Adipose tissue (tissue), 3 donors: Measurements from ENCODE around the gene USP8. TPM values are rescaled to one million over a fixed set of nuclear protein-coding genes. Genes with fewer than 3 reads are reported as not detected.
"Not testable (repeated sequence)": the region's sequence is repeated elsewhere in the genome, so short reads cannot be mapped to it uniquely, and the experiment has no call there.

ENCODE experiments used
- H3K27ac ChIP-seq: one replicate; pipeline ENCODE4 v1.5.1; 2013; ENCODE audit warnings: low read depth, low read length
- WGBS, 3 donors: extraction: QIAGEN DNeasy Blood & Tissue Kit; methylation state at CpG; one replicate each; pipeline ENCODE4 v1.1.7; 2013; 5-methylcytosine and 5-hydroxymethylcytosine counted together
- polyA plus RNA-seq, 3 donors: library from polyadenylated mRNA; stranded (reverse); fragments of 200-250 nt; gene quantifications; one replicate each; pipeline ENCODE4 v1.2.3, GENCODE V29; 2013
- donor health status: healthy with polysubstance abuse.
- donor health status: Bipolar disorder and iron deficiency.
- donor health status: healthy.

The USP8 gene
- polyA plus RNA-seq, 3 donors = 17.5 to 28.3 (median 28.2) TPM

DNA sequence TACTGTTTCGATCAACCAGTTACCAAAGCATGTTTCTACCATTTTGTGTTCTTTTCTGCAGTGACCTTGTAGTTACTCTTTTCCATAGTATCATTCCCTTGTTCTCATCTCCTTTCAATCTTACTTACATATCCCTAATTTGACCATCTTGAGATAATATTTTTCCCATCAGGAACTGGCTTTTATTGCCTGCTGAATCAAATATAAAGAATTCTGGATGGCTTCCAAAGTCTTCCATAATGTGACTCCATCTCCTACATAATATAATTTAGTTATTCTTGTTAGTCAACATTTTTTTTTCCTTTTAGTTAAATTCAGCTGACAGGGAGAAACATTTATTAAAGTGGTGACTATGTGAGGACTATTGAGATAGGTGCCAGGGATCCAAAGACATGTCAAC, 7.0 kb downstream of the USP8 start:
- whole genome bisulfite sequencing, 3 donors = 92 to 100% (median 96%) methylated on average over 1 of the region's 1 CpG
- H3K27ac ChIP-seq = no peak overlapping the region

DNA sequence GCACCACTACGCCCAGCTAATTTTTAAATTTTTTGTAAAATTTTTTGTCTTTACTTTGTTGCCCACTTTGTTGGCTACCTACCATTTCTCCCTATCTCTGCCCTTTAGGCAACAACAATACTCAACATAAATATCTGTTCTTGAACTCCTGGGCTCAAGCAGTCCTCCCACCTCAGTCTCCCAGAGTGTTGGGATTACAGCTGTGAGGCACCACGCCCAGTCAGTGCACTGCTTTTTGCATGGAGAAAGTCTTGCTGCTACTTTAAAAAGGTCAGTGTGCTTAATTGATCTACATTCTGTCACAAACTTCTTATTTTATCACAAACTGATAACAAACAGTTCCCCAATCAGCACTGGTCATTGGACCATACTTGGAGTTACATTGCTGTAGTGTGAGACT, 8.0 kb downstream of the USP8 start:
- no peak overlapping the region for H3K27ac ChIP-seq
- 73 to 96% (median 93%) methylated on average over 2 of the region's 2 CpGs for WGBS, 3 donors

DNA sequence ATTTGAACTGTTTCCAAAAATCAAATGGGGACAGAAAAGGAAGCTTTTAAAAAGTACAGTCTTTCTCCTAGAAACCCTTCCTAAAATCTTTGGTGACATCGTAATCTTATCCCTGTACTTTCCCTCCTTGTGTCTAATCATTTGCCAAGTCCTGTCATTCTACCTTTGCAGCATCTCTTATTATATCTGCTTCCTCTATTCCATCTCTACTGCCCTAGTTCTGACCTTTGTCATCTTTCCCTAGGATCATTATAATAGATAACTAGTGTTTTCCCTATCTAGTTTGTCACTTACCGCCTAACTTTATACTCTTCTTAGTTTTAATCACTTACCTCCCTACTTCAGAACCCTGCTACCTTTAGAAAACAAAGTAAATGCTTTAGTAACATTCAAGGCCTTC, 11.6 kb downstream of the USP8 start:
- no peak overlapping the region for H3K27ac ChIP-seq
- 42 to 95% (median 93%) methylated on average over 2 of the region's 2 CpGs for WGBS, 3 donors

DNA sequence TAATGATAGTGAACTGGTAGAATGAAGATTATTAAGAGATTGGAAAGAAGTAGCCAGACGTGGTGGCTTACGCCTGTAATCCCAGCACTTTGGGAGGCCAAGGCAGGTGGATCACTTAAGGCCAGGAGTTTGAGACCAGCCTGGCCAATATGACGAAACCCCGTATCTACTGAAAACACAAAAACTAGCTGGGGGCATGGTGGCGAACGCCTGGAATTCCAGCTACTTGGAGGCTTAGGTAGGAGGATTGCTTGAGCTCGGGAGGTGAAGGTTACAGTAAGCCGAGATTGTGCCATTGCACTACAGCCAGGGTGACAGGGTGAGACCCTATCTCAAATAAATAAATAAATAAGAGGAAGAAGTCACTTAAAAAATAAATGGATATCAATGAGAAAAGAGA, 14.0 kb downstream of the USP8 start:
- no peak overlapping the region for H3K27ac ChIP-seq
- 94 to 97% (median 96%) methylated on average over 8 of the region's 8 CpGs for WGBS, 3 donors

DNA sequence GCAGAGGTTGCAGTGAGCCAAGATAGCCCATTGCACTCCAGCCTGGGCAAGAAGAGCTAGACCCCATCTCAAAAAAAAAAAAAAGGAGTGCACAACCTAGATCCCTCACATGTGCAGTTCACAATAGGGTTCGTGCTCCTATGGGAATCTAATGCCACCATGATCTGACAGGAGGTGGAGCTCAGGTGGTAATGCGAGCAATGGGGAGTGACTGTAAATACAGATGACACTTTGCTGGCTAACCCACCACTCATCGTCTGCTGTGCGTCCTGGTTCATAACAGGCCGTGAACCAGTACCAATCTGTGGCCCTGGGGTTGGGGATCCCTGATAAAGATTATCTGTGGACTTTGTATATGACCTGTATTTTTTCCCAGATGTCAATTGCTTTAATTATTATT, 16.7 kb downstream of the USP8 start:
- 75 to 97% (median 95%) methylated on average over 5 of the region's 5 CpGs for WGBS, 3 donors
- no peak overlapping the region for H3K27ac ChIP-seq

DNA sequence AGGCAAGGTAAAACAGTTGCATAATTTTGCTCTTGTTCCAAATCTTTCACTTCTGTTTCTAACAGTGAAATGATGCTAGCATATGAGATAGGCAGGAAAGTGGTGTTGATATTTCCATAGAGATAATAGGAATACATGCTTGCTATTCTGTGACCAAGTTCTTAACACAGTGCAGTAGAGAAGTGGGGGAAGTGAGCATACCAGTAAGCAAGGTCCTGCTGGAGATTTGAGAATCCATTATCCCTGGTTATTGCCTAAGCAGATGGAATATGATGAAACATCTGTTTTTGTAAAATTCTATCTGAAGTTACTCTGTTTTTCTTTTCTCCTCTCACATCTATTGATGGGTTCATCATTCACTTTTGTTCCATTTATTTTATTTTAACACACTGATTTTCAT, 28.7 kb downstream of the USP8 start:
- H3K27ac ChIP-seq = no peak overlapping the region

DNA sequence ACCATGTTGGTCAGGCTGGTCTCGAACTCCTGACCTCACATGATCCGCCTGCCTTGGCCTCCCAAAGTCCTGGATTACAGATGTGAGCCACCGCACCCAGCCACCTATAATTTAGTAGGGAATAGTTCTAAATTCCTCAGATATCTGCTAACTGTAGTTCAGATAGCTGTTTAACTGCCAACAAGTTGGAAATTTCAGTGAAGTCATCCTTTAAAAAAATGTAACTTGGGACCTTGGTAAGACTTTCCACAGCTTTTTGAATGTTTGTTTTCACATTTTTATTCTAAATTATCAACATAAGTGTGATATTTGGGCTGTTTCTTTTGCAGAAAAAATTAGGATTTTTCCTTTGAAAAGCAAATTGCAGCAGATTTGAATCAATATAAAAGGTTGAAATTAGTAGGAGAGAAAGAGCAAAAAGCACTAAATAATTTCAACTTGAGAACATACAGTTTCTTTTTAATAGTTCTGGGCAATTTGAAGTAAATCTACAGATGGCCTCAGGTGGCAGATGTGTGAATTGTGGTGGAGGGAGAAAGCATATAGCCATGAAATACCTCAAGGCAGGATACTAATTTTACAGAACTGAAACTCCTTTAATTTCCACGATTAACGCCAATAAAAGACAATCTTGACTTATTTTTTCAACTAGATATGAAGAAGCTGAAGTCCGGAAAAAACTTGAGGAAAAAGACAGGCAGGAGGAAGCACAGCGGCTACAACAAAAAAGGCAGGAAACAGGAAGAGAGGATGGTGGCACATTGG, 34.3 kb downstream of the USP8 start:
- 79 to 92% (median 83%) methylated on average over 7 of the region's 7 CpGs for WGBS, 3 donors

DNA sequence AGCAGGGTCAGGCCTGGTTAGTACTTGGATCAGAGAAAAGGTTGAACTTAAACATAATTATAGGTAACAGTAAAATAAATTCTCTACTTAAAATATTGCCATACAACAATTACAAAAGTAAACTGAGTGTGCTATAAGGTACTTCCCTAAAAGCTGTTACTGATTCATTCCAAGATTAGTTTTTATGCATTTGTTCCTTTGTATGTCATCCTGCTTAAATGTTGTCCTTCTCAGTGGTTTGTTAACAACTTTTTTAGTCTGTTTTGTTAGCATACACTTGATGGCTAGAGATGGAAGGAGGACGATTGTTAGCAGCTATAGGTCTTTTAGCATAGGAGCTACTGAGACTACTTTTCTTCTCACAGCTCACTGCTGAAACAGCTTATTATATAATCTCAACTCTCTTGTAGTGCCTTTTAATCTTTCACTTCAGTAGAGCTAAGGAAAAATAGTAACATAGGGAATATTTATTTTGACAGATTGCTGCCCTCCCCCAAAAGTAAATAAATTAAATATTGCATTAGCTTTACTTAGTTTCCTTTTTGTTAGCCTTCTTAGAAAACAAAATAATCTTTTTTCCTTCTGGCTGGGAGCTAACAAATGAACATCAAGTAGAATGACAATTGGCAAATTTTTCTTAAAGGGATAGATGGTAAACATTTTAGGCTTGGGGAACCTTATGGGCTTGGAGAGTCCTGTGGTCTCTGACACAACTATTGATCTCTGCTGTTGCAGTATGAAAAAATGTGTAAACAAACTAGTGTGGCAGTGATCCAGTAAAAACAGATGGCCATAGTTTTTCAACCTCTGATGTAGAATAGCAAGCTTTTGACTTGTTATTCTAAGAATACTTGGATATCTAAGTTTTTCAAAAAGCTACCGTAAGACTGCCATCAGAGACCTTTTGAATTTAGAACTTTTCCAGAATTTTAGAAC, 39.5 kb downstream of the USP8 start:
- WGBS, 3 donors = 35 to 66% (median 56%) methylated on average over 2 of the region's 2 CpGs
- no peak overlapping the region for H3K27ac ChIP-seq

More for the DNA sequence above, 34.3 kb downstream of the USP8 start:
- H3K27ac ChIP-seq = no peak overlapping the region

DNA sequence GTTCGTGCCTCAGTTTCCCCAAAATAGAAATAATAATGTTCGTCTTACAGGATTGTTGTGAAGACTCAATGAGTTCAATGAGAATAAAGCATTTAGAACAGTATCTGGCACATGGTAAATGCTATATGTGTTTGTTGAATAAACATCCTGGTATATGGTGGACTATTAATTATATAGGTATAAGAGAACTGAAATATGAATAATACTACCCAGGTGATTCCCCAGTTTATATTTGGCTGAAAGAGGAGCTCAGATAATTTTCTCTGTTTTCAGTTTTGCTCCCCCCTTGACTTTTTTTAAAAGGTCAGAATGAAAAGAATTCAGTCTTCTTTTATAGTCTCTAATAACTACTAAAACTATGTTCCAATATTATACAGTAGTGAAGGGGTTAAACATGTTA, 46.9 kb downstream of the USP8 start:
- no peak overlapping the region for H3K27ac ChIP-seq
- WGBS, 3 donors = 90 to 96% (median 95%) methylated on average over 2 of the region's 2 CpGs

DNA sequence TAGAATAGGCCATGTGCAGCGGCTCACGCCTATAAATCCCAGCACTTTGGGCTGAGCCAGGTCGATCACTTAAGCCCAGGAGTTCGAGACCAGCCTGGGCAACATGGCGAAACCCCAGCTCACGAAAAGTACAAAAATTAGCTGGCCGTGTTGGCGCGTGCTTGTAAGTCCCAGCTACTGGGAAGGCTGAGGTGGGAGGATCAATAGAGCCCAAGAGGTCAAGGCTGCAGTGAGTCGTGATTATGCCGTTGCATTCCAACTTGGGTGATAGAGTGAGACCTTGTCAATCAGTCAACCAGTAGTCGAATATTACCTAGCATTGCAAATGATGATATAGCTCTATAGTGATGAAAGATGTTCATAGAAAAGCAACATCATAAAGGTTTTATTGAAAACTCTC, 51.9 kb downstream of the USP8 start:
- WGBS, 3 donors = 80 to 97% (median 96%) methylated on average over 12 of the region's 12 CpGs

DNA sequence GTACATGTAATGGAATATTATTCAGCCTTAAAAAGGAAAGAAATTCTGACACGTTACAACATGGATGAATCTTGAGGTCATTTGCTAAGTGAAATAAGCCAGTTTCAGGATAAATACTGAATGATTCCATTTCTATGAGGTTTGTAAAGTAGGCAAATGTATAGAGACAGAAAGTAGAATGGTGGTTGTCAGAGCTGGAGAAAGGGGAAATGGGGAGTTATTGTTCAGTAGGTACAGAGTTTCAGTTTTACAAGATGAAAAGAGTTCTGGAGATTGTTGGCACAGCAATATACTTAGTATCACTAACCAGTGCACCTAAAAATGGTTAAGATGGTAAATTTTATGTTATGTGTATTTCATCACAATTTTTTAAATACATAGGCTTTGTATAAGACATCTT, 60.6 kb downstream of the USP8 start:
- WGBS, 3 donors = 96 to 100% (median 98%) methylated on average over 1 of the region's 1 CpG

More for the DNA sequence above, 51.9 kb downstream of the USP8 start:
- H3K27ac ChIP-seq = no peak overlapping the region

DNA sequence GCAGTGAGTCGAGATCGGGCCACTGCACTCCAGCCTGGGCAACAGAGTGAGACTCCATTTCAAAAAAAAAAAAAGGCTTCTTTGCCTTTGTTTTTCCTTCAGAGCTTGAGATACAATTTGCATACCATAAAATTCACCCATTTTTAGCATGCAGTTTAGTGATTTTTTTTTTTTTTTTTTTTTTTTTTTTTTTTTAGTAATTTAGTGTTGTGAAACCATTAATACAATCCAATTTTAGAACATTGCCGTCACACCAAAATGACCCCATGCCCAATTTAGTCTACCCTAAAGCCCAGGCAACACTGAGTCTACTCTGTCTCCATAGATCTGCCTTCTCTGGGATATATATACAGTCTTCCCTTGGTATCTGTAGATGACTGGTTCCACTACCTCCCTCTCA, 61.2 kb downstream of the USP8 start:
- WGBS, 3 donors = 92 to 100% (median 96%) methylated on average over 3 of the region's 3 CpGs

More for the DNA sequence above, 60.6 kb downstream of the USP8 start:
- H3K27ac ChIP-seq = no peak overlapping the region

DNA sequence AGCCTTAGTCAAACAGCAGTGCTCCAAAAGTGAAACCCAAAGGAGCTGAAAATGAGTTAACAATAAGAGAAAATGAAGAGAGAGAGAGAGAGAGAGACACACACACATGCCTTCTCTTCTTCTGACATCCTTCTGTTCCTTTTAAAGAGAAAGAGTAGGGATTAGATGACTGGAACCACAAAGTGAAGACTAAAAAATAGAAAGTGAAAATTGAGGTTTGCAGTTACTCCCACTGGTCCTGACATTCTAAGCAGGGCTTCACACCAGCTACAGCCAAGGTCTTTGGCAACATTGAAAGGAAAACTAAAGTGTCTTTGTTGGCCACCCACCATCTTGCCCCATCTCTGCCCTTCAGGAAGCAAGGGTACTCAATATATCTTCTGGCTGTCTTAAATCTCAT, 63.1 kb downstream of the USP8 start:
- no peak overlapping the region for H3K27ac ChIP-seq

More for the DNA sequence above, 61.2 kb downstream of the USP8 start:
- H3K27ac ChIP-seq = no peak overlapping the region

DNA sequence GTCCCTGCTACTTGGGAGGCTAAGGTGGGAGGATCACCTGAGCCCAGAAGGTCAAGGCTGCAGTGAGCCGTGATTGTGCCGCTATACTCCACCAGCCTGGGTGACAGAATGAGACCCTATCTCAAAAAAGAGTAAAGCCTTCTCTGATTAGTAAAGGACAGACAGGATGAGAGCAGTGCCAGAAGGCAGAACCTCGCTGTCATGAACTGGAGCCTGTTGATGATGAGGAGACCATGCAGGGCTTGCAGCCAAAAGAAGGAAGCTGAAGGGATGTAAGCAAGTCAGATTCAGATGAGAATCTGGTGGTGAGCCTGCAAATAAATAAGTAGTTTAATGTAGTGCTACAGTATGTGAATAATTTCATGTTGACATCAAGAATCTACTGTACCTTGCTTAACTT, 69.4 kb downstream of the USP8 start:
- H3K27ac ChIP-seq = no peak overlapping the region
- WGBS, 3 donors = 95 to 97% (median 96%) methylated on average over 3 of the region's 3 CpGs

DNA sequence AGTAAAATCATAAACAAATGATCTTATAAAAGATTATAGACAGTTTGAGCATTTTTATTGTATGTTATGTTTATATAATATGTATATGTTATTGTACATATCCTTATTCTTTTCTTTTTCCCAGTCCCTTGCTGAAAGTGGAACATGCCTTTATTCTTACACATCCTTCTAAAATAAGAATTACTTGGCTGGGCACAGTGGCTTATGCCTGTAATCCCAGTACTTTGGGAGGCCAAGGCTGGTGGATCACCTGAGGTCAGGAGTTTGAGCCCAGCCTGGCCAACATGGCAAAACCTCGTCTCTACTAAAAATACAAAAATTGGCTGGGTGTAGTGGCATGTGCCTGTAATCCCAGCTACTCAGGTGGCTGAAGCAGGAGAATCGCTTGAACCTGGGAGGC, 70.3 kb downstream of the USP8 start:
- WGBS, 3 donors = 94 to 95% (median 95%) methylated on average over 2 of the region's 2 CpGs
- H3K27ac ChIP-seq = not testable (repeated sequence)

DNA sequence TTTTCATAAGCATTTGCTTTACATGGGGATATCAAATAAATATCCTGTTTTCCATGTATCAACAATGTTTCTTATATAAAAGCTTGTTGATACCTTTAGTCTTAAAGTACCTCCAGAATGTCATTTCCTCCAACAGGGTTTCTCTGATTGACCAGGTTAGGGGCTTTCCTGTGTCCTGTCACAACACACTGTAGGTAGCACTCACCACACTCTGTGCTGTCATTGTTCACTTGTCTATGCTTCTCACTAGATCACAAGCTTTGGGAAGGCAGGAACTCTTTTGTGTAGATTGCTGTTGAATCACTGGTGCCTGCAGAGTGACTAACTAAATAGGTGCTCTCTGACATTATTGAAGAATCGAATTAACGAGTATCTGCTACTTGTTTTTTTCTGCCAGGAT, 72.5 kb downstream of the USP8 start:
- no peak overlapping the region for H3K27ac ChIP-seq
- 93 to 97% (median 94%) methylated on average over 2 of the region's 2 CpGs for WGBS, 3 donors

DNA sequence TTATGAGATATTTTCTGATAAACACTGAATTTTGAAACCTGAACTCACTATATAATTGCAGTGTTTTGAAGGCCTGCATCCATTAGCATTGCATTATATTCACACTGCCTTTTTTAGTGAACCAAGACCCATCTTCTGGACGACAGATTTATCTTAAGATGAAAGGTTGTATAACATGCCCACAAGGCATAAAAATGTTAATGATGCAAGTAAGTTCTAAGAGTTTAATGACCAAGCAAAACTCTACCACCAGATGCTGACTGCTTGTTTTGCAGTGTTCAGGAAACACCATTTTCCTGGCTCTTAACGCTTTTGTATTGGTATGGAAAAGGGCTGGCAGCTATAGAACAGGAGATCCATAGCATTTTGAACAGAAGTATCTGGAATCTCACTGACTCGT, 76.1 kb downstream of the USP8 start:
- H3K27ac ChIP-seq = no peak overlapping the region
- WGBS, 3 donors = 59 to 69% (median 65%) methylated on average over 3 of the region's 3 CpGs

DNA sequence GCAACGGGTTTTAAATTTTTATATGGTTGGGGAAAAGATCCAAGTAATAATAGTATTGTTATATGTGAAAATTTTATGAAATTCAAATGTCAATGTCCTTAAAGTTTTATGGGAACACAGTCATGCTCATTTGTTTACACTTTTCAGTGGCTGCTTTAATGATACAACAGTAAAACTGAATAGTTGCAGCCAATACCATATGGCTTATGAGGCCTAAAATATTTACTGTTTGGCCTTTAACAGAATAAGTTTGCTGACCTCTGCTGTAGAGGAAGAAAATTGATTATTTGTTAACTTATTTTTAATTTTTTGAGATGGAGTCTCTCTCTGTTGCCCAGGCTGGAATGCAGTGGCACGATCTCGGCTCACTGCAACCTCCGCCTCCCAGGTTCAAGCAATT, 77.6 kb downstream of the USP8 start:
- no peak overlapping the region for H3K27ac ChIP-seq
- WGBS, 3 donors = 94 to 96% (median 95%) methylated on average over 4 of the region's 4 CpGs

DNA sequence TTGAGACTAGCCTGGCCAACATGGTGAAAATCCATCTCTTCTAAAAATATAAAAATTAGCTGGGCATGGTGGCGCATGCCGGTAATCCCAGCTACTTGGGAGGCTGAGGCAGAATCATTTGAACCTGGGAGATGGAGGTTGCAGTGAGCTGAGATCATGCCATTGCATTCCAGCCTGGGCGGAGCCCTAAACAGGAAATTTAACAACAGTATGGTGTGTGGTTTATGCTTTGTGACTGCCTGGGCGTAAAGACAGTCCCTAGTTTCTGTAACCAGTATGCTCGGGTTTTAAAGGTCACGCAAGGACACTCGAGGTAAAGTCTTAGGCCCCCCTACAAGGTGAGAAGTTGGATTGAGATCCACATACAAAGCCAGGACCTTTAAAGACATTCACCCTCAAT, 78.9 kb downstream of the USP8 start:
- WGBS, 3 donors = 83 to 92% (median 85%) methylated on average over 7 of the region's 7 CpGs
- H3K27ac ChIP-seq = no peak overlapping the region

DNA sequence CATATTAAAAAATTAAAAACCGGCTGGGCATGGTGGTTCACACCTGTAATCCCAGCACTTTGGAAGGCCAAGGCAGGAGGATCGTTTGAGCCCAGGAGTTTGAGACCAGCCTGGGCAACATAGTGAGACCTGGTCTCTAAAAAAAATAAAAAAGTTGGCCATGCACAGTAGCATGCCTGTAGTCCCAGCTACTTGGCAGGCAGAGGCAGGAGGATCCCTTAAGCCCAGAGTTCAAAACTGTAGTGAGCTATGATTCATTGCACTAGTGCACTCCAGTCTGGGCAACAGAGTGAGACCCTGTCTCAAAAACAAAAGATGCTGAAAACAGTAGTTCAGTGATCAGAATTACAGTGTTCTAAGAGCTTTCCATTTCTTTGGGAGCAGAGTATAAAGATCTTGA, 81.5 kb downstream of the USP8 start:
- WGBS, 3 donors = 88 to 90% (median 88%) methylated on average over 2 of the region's 2 CpGs
- not testable (repeated sequence) for H3K27ac ChIP-seq
